ENCODE results near the gene PIEZO1. TPM values are rescaled to one million over a fixed set of nuclear protein-coding genes. Genes with fewer than 3 reads are reported as not detected.

Gene PIEZO1
- total RNA-seq, 1 experiment from 2014 or later, result 71.1 TPM

GRCh38 chr16:88805887-88806393, 20.9 kb upstream of the PIEZO1 start:
- Histone ChIP-seq H3K27me3 (ENCODE audit: insufficient read depth, low read length) (no peaks in the 10 kb centered on the region), H3K4me1 (ENCODE audit: insufficient read depth, low read length) (no peaks in the 10 kb centered on the region), H3T11ph (ENCODE audit: low read length) (no peak overlapping the region), H4K8ac (replicated peaks; ENCODE audit: insufficient read length, low read depth, low read length) (no peak overlapping the region), H3K23me2 (ENCODE audit: insufficient read length, low read depth, low read length, poor library complexity, severe bottlenecking) (peaks cover 18% of the 10 kb centered on the region), H2BK120ac (ENCODE audit: low read depth, low read length, poor library complexity, severe bottlenecking) (no peak overlapping the region), H2BK12ac (ENCODE audit: insufficient read length, low read depth, low read length) (no peak overlapping the region), H3K4ac (ENCODE audit: low read depth, low read length) (no peak overlapping the region), H2BK15ac (ENCODE audit: low read depth, low read length) (no peak overlapping the region), H3K23ac (ENCODE audit: insufficient read length, low read depth, low read length) (no peak overlapping the region), H2AK5ac (ENCODE audit: insufficient read length, low read length) (no peak overlapping the region), H2AFZ (ENCODE audit: low read length) (no peak overlapping the region), H4K20me1 (ENCODE audit: control insufficient read depth, insufficient read depth, insufficient read length) (peaks cover 3% of the 10 kb centered on the region), H3K56ac (ENCODE audit: insufficient read length, low read depth, low read length) (no peak overlapping the region), H4K91ac (ENCODE audit: insufficient read length, low read depth, low read length) (no peak overlapping the region), H3K27ac (ENCODE audit: insufficient read length, low read depth, low read length) (no peak overlapping the region), H3K79me2 (ENCODE audit: insufficient read depth, low read length) (peaks cover 5% of the 10 kb centered on the region; the same call in 1 of the 2 replicates), H3K18ac (ENCODE audit: insufficient read length, low read depth, low read length) (no peak overlapping the region), H3K9ac (ENCODE audit: extremely low read depth, insufficient read length, low read length) (no peak overlapping the region), H3K9me3 (ENCODE audit: control insufficient read depth, low read depth, low read length) (no peaks in the 10 kb centered on the region), H4K5ac (ENCODE audit: insufficient read length, low read depth, low read length) (no peak overlapping the region), H3K4me2 (ENCODE audit: insufficient read depth, insufficient read length, low read length) (no peak overlapping the region), H3K79me1 (ENCODE audit: insufficient read depth, low read depth, low read length, poor library complexity, severe bottlenecking) (peaks cover 6% of the 10 kb centered on the region), H2BK5ac (ENCODE audit: insufficient read length, low read length) (no peak overlapping the region), H3K14ac (ENCODE audit: insufficient read depth, low read length) (no peak overlapping the region), H2BK20ac (ENCODE audit: low read depth, low read length, poor library complexity, severe bottlenecking) (no peak overlapping the region)
- H3K9me3 Mint-ChIP-seq, result no peaks in the 10 kb centered on the region
- peak overlapping the region; percentile 20 to 29; a peak in 1 of 5 replicates for H3K4me3 Mint-ChIP-seq
- no peak for DNase-seq
- WGBS (ENCODE audit: extremely low coverage, insufficient read length, low lambda C conversion rate), result no CpG with 5 or more reads among the region's 21 CpGs
- no peak for TF ChIP-seq CTCF (conservative IDR thresholded peaks at IDR 0.05)
- H3K4me1 Mint-ChIP-seq, result peaks cover 2 to 12% of the 10 kb centered on the region in 2 experiments
- no peak overlapping the region; a peak in 1 of 7 replicates for H3K27ac Mint-ChIP-seq
- no peaks in the 10 kb centered on the region; the same call in 1 of the 2 replicates for H3K27me3 Mint-ChIP-seq (ENCODE audit: low read depth)
- peaks cover 17 to 59% (median 55%) of the 10 kb centered on the region in 3 experiments for H3K36me3 Mint-ChIP-seq (ENCODE audit: insufficient read depth in 1 of 3, low read depth in 3 of 3)
